T follicular helper cell (primary cell): ENCODE results near the gene WDFY2.
"Not testable (repeated sequence)": the region's sequence is repeated elsewhere in the genome, so short reads cannot be mapped to it uniquely, and the experiment has no call there.

ENCODE experiments used
- DNase-seq: peaks from one replicate; pipeline ENCODE4 v3.0.0-alpha.2; 2020; ENCODE audit warnings: low read depth

WDFY2 gene

DNA sequence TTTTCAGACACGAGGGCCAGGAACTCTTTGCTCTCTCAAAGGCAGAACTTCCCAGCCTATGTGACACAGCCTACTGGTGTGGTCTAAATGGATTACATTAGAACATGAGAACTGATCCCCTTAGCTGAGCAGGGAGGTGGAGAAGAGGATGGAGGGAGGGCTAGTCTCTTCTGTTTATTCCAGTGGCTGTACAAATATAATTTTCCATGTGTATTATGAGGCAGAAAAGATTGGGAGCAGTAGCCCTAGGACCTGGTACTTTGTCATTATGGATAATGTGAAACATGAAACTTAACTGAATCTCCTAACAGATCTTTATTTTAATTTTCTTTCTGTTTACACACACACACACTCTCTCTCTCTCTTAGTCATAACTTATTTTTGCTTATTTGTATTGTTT is 82.1 kb downstream of the WDFY2 start:
- DNase-seq, result no peak

- DNase-seq, result no peak
These were observed 82.6 kb downstream of the WDFY2 start for GRCh38 chr13:51666839-51667238.

DNA sequence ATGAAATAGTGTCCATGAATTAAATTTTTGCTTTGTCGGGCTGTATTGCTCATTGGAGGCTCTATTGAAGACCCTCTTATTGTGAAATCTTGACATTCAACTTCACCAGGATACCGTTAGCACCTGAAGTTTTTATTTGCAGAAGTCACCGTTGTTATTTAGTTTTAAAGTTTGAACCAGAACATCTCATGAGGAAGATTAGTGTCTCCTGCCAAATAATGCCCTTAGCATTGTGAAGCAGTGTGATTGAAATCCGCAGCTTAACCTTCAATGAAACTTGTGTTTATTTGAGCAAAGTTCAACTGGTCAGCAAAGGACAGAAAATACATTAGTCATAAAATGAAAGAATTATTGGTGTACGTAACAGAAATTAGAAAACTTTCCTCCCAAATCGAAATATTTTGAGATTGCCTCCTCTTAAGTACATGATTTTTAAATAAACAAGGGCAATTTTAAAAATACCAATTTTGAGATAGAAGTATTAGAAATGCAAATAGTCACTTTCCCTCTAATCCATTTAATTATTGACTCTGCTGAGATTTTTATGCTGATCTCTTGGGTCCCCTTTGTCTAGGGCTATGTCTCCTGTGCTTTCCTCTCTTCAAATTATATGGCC is 84.4 kb downstream of the WDFY2 start:
- no peak for DNase-seq

DNA sequence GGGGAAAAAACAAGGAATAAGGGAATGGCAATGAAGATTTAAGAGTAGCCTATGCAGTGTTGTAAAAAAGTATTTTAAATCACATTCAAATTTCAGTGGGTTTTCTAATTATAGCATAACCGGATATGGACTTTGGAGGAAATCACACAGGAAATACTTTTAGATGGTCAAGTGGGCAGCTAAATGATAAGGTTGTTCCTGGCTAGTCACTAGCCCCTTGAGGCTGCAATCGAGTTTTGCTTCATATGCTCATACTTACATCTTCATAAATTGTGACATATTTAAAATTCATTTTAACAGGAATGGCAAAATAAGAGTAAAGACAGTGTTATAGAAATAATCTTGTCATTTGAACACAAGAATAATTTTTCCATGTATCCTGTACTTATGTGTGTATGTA is 88.9 kb downstream of the WDFY2 start:
- no peak for DNase-seq

- no peak for DNase-seq
These were observed 90.0 kb downstream of the WDFY2 start for GRCh38 chr13:51674276-51674675.

DNA sequence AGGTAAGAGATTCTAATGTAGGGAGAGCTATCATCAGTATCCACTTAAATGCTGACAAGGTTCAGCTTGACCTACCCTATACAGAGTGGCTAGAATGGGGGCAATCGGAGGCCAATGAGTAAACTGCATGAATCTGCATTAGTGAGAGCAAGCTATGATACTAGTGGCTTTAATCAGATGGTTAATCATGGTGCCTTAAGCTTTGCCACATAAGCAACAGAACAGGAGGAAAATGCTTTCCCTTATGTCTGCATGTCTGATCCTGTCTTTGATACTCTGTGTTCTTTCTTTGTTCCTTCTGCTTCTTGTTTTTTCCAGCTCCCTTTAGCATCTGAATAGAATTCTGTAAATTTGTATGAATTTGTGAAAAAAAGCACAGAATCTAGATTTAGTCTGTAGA is 91.1 kb downstream of the WDFY2 start:
- no peak for DNase-seq

- no peak for DNase-seq
These were observed 91.6 kb downstream of the WDFY2 start for GRCh38 chr13:51675877-51676276.

DNA sequence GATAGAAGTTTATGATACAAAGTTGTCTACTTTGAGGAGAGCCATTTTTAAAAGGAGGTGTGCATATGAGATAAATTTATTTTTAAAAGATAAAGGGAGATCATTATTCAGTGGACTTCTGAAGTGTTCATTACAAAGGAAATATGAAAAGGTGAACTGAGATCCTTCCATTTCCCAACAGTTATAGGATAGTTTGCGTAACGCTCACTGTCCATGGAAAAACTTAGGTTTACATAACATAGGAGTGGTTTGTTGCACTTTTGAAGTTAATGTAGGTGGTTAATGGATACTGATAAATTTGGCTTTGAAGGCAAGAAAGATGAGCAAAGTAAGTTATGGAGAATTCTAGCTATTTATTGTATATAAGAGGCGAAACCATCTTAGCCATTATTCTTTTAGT is 92.5 kb downstream of the WDFY2 start:
- no peak for DNase-seq

GRCh38 chr13:51678420-51678819 is 94.2 kb downstream of the WDFY2 start:
- DNase-seq, result no peak

DNA sequence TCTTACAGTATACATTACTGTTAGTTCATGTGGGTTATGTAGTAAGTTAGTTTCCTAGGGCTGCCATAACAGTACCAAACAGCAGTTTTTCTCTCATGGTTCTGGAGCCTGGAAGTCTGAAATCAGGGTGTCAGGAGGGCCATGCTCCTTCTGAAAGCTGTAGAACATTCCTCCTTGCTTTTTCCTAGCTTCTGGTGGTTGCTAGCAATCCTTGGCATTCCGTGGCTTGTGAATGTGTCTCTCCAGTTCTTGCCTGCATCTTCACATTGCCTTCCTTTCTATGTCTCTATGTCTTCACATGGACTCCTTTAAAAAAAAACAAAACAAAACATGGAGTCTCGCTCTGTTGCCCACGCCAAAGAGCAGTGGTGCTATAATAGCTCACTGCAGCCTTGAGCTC is 95.4 kb downstream of the WDFY2 start:
- DNase-seq, result no peak

- DNase-seq, result no peak
These were observed 96.9 kb downstream of the WDFY2 start for GRCh38 chr13:51681037-51681678.

DNA sequence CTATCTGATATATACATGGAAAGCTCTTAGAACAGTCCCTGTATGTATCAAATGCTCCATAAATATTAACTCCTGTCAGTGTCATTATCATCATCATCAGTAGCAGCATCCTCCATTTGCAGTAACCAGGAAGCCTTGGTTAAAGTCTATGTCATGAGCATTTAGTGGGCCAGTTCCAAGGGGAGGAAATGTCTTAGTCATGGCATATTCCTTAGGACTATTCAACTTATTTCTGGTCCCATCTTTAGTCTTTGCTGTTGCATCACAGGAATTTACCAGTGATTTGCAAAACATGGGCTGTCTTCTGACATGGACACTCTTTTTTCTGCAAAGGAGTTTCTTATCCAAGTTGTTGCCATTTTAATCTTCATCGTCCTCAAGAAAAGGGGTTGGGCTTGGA is 98.4 kb downstream of the WDFY2 start:
- no peak for DNase-seq

GRCh38 chr13:51683597-51683996 is 99.3 kb downstream of the WDFY2 start:
- DNase-seq, result no peak

- DNase-seq, result no peak
These were observed 99.8 kb downstream of the WDFY2 start for GRCh38 chr13:51684076-51684475.

DNA sequence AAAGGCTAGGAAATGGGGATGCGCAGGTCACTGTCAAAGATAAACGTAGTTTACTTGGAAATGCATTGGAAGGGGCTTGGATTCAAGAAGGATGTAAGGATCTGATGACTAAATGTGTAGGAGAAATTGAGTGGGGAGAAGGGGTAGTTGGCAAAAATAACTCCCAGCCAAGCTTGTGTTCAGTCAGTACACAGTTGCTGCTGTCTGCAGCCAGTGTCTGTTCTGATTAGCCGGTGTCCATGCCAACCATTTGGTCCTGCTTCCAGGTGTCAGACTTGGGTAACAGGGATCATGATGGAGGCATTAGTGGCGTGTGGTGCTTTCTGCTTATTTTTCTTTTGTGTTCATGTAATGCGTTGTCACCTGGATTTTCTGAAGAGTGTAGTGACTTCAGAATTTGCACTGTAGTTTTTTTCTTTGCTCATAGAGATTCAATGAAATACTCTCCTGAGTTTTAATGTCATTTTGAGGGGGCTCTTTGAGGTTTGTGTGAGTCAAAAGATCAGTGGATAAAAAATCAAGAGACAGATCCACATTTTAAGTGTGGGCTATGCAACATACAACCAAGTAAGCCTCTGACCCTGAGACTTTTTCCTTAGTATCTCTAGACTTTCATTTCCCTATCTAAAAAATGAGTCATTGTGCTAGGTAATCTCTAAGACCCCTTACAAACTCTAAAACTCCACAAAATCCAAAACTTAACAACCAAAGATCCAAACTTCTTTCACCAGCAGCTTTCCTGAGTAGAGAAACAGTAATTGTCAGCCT is 103.9 kb downstream of the WDFY2 start:
- no peak for DNase-seq

- no peak for DNase-seq
These were observed 104.8 kb downstream of the WDFY2 start for GRCh38 chr13:51688937-51689662.

GRCh38 chr13:51689663-51689996 is 105.4 kb downstream of the WDFY2 start:
- DNase-seq, result no peak

- not testable (repeated sequence) for DNase-seq
These were observed 111.4 kb downstream of the WDFY2 start for GRCh38 chr13:51695677-51696076.

- no peak for DNase-seq
These were observed 112.9 kb downstream of the WDFY2 start for GRCh38 chr13:51697181-51697580.

DNA sequence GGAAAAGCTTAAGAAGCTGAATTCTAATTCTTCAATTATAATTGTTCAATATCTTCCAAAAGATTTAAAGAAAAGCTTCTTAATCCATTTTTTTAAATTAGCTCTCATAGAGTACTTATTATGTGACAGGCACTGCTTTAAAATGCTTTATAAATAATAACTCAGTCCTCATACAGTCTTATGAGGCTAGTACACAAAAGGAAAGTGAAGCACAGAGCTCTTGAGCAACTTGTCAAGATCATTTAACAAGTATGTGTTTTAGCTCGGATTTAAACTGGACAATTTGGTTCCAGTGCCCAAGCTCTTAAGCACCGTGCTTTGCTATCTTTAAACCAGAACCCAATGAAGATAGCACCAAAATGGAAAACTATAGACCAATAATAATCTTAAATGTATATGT is 113.6 kb downstream of the WDFY2 start:
- DNase-seq, result no peak

GRCh38 chr13:51698352-51698751 is 114.1 kb downstream of the WDFY2 start:
- DNase-seq, result no peak

DNA sequence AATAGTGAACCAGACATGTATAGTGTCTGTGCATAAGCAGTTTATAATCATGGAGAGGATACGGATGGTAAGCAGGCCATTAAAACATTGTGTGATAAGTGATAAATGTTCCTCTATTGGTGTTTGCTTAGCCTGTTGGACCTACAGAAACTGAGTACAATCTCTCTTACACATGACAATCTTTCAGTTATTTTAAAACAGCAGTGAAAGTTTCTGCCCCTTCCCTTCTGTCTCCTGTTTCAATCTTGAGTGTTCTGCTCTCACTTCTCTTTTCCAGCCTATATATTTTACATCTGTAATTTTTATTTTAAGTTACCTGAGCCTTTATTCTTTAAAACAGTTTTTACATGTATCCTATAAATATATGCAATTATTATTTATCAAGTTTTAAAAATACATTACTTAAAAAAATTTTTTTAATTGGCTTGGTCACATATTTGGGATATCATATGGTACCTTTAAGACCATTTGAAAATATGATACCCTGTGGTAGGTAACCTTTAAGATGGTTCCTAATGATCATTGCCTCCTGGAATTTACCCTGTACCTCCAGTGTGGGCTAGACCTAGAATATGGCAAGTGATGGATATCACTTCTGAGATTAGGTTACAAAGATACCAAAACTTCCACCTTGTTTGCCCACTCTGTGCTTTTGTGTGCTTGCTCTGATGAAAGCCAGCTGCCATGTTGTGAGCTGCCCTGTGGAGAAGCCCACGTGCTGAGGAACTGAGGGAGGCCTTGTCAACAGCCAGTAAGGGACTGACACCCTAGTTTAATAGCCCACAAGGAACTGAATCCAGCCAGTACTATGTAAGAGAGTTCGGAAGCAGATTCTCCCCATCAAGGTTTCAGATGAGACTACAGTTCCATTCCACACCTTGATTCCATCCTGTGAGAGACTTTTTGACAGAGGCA is 120.4 kb downstream of the WDFY2 start:
- DNase-seq, result no peak
